HG03108 (cell line): ENCODE results near the gene VPS37C.

ENCODE experiments used
- ATAC-seq: cut with Tn5 transposase; IDR thresholded peaks from one replicate; pipeline ENCODE4 v1.9.1; 2021; ENCODE audit warnings: moderate library complexity; ENCODE audit not compliant: unreplicated experiment

Gene VPS37C

GRCh38 chr11:61134801-61135257 is 26.4 kb downstream of the VPS37C start:
- ATAC-seq, result no peak

- ATAC-seq, result no peak
Measured at GRCh38 chr11:61133956-61134662, 27.1 kb downstream of the VPS37C start.

GRCh38 chr11:61133145-61133544 is 28.1 kb downstream of the VPS37C start:
- ATAC-seq, result no peak

- ATAC-seq, result no peak
Measured at GRCh38 chr11:61132646-61133045, 28.6 kb downstream of the VPS37C start.

GRCh38 chr11:61131998-61132555 is 29.1 kb downstream of the VPS37C start:
- no peak for ATAC-seq

GRCh38 chr11:61131586-61131985 is 29.6 kb downstream of the VPS37C start:
- no peak for ATAC-seq

- ATAC-seq, result no peak
Measured at GRCh38 chr11:61131186-61131585, 30.0 kb downstream of the VPS37C start.

- ATAC-seq, result peak; percentile 74
Measured at GRCh38 chr11:61129639-61130523, 31.3 kb downstream of the VPS37C start.

GRCh38 chr11:61128947-61129638 is 32.1 kb downstream of the VPS37C start:
- no peak for ATAC-seq

- ATAC-seq, result no peak
Measured at GRCh38 chr11:61127991-61128390, 33.2 kb downstream of the VPS37C start.

GRCh38 chr11:61126256-61126655 is 35.0 kb downstream of the VPS37C start:
- ATAC-seq, result no peak

- no peak for ATAC-seq
Measured at GRCh38 chr11:61125310-61125684, 35.9 kb downstream of the VPS37C start.

GRCh38 chr11:61124574-61125309 is 36.5 kb downstream of the VPS37C start:
- no peak for ATAC-seq

- no peak for ATAC-seq
Measured at GRCh38 chr11:61123775-61124571, 37.3 kb downstream of the VPS37C start.

- ATAC-seq, result no peak
Measured at GRCh38 chr11:61122761-61123160, 38.5 kb downstream of the VPS37C start.

GRCh38 chr11:61121917-61122316 is 39.3 kb downstream of the VPS37C start:
- ATAC-seq, result no peak

GRCh38 chr11:61121192-61121831 is 39.9 kb downstream of the VPS37C start:
- no peak for ATAC-seq

- ATAC-seq, result no peak
Measured at GRCh38 chr11:61120706-61121191, 40.5 kb downstream of the VPS37C start.

- no peak for ATAC-seq
Measured at GRCh38 chr11:61120099-61120705, 41.0 kb downstream of the VPS37C start.
